Hematopoietic multipotent progenitor cell treated with erythropoietin and hydrocortisone succinate and interleukin-3 and kit ligand, for 4 days (in vitro differentiated cells): ENCODE data around the gene PTPRD.

Source experiments
- DNase-seq: peaks from one replicate; pipeline ENCODE4 v3.0.0-alpha.2; 2015

Gene PTPRD

GRCh38 chr9:8337834-8338766 is 2274.7 kb downstream of the PTPRD start:
- DNase-seq, result no peak

DNA sequence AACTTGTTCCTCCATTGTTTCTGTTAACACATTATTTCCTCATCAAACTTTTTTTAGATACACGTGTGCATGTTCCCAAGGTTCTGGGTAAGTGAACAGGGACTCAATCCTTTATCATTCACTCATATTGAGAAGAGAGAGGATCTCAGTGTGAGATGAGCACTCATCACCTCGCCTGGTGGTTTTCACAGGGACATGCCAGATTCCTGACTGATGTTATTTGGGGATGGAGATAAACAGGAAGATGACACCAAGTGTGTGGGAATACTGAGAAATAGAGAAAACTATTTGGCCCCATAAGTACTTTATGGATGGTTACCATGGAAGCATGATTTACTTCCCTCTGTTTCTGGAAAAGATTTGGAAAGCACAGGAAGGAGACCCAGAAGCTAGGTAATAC is 2279.9 kb downstream of the PTPRD start:
- DNase-seq, result no peak

DNA sequence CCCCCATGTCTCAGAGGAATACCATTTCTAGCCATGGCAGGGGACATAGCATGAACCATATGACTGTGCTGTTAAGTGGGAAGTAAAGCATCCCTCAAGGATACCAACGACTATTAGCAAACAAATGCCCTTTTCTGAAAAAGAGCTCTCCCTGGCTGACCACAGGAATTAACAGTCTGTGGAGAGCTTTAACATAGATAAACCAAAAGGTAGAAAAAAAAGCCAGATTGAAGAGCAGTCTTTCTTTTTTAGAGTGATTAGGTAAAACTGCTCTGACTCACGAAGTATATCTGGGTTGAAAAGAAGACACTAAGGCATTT is 2280.5 kb downstream of the PTPRD start:
- DNase-seq, result no peak

GRCh38 chr9:8331507-8332330 is 2281.1 kb downstream of the PTPRD start:
- no peak for DNase-seq

GRCh38 chr9:8329561-8330283 is 2283.1 kb downstream of the PTPRD start:
- no peak for DNase-seq

DNA sequence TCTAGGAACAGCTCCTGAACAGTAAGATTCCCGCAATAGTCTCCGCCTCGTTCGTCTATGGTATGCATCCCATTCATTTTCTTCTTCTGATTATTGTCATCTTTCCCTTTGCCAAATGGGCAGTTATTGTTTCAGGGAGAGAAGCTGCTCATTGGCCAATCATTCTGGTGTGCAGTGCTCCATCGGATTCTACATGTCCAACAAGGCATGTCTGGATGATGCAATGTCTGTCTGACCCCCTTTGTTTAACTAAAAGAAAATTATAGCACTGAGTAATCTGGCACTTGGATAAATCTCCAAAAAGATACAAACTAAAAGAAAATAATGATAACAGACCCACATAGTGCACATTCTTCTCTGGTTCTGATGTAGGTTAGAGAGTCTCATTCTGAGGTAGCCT is 2297.6 kb downstream of the PTPRD start:
- no peak for DNase-seq

DNA sequence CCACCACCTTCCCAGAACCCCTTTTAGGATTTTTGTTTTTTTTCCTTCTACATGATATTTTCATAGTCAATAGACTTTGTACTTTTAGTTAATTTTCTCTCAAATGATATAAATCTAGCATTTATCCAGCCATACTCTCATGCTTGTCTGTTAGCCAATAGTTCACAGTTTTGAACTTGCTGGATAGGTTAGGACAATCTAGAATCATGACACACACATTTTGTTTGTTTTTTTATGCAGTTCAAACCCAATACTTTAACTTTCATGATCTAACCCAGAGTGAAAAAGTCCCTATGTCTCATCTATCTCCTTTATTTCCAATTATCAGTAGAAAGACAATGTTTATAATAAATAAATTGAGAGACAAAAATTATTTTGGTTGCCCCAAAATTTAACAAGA is 2303.5 kb downstream of the PTPRD start:
- no peak for DNase-seq

GRCh38 chr9:8304720-8305119 is 2308.1 kb downstream of the PTPRD start:
- DNase-seq, result no peak

- DNase-seq, result no peak
These were observed 2311.5 kb downstream of the PTPRD start for GRCh38 chr9:8301296-8301695.

DNA sequence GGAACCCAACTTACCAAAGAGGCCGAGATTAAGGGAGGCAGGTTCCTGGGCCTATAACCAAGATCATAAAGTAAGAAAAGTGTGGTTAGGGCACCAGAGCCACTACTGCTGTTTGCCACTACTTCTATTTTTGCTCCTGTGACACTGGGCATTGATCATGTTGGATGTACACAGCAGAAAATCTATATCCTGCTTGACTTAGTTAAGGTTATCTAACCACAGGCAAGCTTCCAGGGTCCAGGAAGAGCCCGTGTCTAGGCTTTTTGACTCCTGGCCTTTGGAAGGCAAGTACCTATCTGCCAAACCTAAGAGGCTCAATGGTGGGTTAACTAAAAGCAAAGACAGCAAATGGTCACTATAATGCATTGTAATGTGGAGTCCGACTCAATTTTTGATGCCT is 2315.8 kb downstream of the PTPRD start:
- no peak for DNase-seq

GRCh38 chr9:8292657-8293056 is 2320.1 kb downstream of the PTPRD start:
- no peak for DNase-seq

- DNase-seq, result no peak
These were observed 2323.1 kb downstream of the PTPRD start for GRCh38 chr9:8289681-8290080.

DNA sequence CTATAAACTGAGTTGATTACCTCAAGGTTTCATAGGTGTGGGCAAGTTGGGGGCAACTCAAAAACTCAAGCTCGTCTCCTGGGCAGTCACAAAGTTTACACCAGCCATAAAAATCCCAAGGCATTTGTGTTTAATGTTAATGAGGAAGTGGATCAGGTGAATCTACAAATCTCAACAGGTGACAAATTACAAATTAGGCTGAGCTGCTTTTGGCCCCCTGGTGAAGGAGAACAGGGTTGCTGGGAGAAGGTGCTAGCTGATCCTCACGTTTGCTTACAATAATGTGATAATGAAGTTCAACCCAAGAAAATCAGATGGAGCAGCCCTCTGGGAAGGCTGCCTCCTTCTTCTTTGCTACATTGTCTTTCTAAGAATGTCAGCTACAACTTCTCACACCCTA is 2324.8 kb downstream of the PTPRD start:
- DNase-seq, result no peak

- no peak for DNase-seq
These were observed 2325.3 kb downstream of the PTPRD start for GRCh38 chr9:8287501-8287900.

- no peak for DNase-seq
These were observed 2327.9 kb downstream of the PTPRD start for GRCh38 chr9:8284884-8285283.

GRCh38 chr9:8282535-8282934 is 2330.3 kb downstream of the PTPRD start:
- no peak for DNase-seq

GRCh38 chr9:8280811-8281210 is 2332.0 kb downstream of the PTPRD start:
- DNase-seq, result no peak

DNA sequence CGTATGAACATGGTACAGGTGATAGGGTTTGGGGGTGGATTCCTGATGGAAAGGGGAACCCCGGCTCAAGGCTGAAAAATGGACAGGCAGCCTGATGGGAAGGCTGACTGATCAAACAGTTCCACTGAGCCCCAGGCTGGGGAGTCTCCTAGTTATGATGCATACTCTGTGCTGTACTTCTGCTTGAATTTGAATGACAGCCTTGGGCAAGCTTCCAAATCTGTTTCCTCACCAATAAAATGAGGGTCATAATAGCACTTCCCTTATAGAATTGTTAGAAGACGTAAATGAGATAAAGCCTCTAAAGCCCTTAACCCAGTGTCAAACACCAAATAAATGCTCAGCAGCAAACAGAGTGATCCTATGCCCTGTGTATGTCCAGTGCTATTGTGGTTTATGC is 2334.8 kb downstream of the PTPRD start:
- DNase-seq, result no peak

- DNase-seq, result no peak
These were observed 2342.6 kb downstream of the PTPRD start for GRCh38 chr9:8270235-8270634.

DNA sequence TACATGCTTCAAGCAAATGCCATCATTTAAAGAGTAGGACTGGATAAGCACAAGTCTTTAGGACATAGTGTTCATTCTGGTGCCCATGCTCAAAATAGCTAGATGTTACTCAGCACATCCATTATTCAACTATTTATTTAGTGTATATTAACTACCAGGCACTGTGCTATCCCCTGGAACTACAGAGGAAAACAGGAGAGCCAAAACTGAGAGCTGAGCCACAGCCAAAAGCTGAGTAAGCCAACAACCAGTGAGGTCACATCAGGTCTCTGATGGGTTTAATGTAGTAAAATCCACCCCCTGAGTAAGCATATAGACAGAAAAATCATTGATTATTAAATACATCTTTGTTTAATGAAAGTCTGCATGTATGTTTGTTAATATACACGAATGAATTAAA is 2343.9 kb downstream of the PTPRD start:
- DNase-seq, result no peak

- DNase-seq, result no peak
These were observed 2344.5 kb downstream of the PTPRD start for GRCh38 chr9:8268216-8268878.

- DNase-seq, result no peak
These were observed 2345.2 kb downstream of the PTPRD start for GRCh38 chr9:8267636-8268035.

DNA sequence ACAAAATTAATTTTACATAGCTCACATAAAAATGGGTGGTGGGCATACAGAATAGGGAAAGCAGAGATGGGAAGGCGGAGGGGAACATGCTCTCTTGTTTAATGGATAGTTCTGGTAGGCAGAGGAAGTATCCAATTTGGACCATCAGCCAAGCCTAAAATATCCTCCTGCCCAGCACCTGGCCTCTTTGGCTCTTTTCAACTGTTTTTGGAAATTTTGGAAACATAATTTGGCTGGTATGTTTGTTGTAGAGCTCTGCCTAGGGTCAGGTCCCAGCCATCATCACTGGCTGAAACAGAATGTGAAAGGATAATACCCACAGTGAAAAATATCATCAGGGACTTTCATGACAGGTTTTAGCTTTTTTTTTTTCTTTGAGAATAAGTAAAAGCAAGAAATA is 2345.9 kb downstream of the PTPRD start:
- no peak for DNase-seq
